ENCODE results near the gene CTNND2.

Gene CTNND2

DNA sequence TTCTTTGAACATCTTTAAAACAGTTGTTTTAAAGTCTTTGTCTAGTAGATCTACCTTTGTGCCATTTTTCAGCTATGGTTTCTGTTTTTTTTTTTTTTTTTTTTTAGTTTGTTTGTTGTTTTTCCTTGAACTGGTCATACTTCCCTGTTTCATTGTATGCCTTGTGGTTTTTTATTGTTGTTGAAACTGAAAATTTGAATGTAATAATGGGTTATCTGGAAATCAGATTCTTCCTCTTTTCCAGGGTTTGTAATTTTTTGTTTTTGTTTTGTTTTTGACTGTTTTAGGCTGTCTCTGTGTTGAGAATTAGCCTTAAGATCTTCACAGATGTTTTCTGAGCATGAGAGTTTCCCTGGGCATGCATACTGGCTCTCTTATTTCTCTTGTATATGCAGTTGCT, 873.6 kb downstream of the CTNND2 start:
- TF ChIP-seq, protein P1, sequence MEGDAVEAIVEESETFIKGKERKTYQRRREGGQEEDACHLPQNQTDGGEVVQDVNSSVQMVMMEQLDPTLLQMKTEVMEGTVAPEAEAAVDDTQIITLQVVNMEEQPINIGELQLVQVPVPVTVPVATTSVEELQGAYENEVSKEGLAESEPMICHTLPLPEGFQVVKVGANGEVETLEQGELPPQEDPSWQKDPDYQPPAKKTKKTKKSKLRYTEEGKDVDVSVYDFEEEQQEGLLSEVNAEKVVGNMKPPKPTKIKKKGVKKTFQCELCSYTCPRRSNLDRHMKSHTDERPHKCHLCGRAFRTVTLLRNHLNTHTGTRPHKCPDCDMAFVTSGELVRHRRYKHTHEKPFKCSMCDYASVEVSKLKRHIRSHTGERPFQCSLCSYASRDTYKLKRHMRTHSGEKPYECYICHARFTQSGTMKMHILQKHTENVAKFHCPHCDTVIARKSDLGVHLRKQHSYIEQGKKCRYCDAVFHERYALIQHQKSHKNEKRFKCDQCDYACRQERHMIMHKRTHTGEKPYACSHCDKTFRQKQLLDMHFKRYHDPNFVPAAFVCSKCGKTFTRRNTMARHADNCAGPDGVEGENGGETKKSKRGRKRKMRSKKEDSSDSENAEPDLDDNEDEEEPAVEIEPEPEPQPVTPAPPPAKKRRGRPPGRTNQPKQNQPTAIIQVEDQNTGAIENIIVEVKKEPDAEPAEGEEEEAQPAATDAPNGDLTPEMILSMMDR (IDR thresholded peaks at IDR 0.05; ENCODE audit: low read depth, low read length, missing control alignments), result no peak
- H3K4me3 ChIP-seq (ENCODE audit: low read depth, low read length), result no peak overlapping the region
- DNase-seq (ENCODE audit: low read depth), result no peak

DNA sequence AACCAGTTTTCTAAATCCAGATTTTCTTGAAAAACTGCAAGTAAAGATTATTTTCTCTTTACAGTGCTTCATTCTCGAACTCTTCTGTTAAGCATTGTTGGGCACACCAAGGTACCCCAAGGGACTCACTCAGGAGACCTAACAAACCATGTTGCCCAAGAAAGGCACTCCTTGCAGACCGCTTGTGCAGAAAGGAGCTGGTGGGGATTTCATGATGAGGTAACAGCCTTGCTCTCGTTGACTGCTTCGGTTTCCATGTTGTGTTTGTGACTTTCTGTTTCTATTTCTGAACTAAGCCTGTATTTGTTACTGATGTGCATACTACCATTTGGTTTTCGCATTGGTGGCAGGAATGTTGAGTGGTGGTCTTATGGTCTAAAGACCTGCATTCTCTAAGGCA, 876.6 kb downstream of the CTNND2 start:
- H3K4me3 ChIP-seq (ENCODE audit: low read depth, low read length), result no peak overlapping the region
- peak; percentile 35 for DNase-seq (ENCODE audit: low read depth)
- TF ChIP-seq, protein P1 (IDR thresholded peaks at IDR 0.05; ENCODE audit: low read depth, low read length, missing control alignments), result no peak

- TF ChIP-seq, protein P1 (IDR thresholded peaks at IDR 0.05; ENCODE audit: low read depth, low read length, missing control alignments), result no peak
- no peak overlapping the region for H3K4me3 ChIP-seq (ENCODE audit: low read depth, low read length)
- DNase-seq (ENCODE audit: low read depth), result no peak
Measured at GRCh38 chr5:11026543-11026942, 877.7 kb downstream of the CTNND2 start.

DNA sequence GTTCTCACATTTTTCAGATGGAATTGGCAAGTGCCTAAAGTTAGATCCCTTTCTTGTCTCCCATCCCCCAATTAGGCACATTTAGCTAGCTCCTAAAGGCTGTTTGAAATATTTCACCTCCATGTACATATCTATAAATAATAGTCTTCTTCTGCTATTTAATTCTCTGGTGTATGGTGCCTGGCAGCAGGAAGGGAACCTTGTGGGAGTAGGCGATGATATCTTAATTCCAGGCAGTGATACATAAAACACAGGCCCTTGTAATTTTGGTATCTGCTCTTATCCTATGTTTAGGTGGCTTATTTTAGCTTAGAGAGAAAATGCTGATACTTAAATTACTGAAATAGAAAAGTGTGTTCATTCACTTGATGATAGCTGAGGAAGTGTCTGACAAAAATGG, 880.3 kb downstream of the CTNND2 start:
- DNase-seq (ENCODE audit: low read depth), result no peak
- no peak overlapping the region for H3K4me3 ChIP-seq (ENCODE audit: low read depth, low read length)
- TF ChIP-seq, protein P1 (IDR thresholded peaks at IDR 0.05; ENCODE audit: low read depth, low read length, missing control alignments), result no peak

- no peak for DNase-seq (ENCODE audit: low read depth)
- no peak overlapping the region for H3K4me3 ChIP-seq (ENCODE audit: low read depth, low read length)
- TF ChIP-seq, protein P1 (IDR thresholded peaks at IDR 0.05; ENCODE audit: low read depth, low read length, missing control alignments), result no peak
Measured at GRCh38 chr5:11013793-11014192, 890.5 kb downstream of the CTNND2 start.

DNA sequence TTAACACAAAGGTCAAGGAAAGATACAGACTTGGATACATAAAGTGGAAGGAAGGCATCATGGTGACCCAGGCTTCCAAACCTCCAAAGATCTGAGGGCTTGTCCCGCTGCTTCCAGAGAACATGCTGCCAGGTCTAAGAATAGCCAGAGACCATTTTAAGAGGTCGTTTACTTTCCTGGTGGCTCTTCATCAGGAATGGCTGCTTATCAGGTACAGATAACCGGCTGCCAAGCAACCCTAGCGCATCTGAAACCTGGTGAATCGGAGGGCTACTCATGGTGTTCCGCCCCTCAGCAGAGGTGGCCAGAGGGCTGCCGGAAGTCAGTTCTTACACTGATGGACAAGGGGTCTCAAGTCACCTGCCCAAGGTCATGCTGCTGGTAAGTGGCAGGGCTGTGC, 892.0 kb downstream of the CTNND2 start:
- H3K4me3 ChIP-seq (ENCODE audit: low read depth, low read length), result no peak overlapping the region
- TF ChIP-seq, protein P1 (IDR thresholded peaks at IDR 0.05; ENCODE audit: low read depth, low read length, missing control alignments), result no peak
- DNase-seq (ENCODE audit: low read depth), result no peak

GRCh38 chr5:11010429-11011210, 893.6 kb downstream of the CTNND2 start:
- TF ChIP-seq, protein P1 (IDR thresholded peaks at IDR 0.05; ENCODE audit: low read depth, low read length, missing control alignments), result no peak
- DNase-seq (ENCODE audit: low read depth), result no peak
- H3K4me3 ChIP-seq (ENCODE audit: low read depth, low read length), result no peak overlapping the region

Measured in GM12864 (cell line).